Glutamatergic neuron (in vitro differentiated cells): ENCODE measurements around the gene PDLIM1. TPM values are rescaled to one million over a fixed set of nuclear protein-coding genes. Genes with fewer than 3 reads are reported as not detected.
"Not testable (repeated sequence)": the region's sequence is repeated elsewhere in the genome, so short reads cannot be mapped to it uniquely, and the experiment has no call there.

Experiments used
- DNase-seq: peaks from one replicate; pipeline ENCODE4 v3.0.0; 2022
- H3K27ac Mint-ChIP-seq: one replicate; pipeline ENCODE4 v1.8.0; 2020; ENCODE audit warnings: mild to moderate bottlenecking, mixed read lengths, inconsistent platforms; ENCODE audit not compliant: unreplicated experiment
- H3K27me3 Mint-ChIP-seq: one replicate; pipeline ENCODE4 v1.8.0; 2020; ENCODE audit warnings: mild to moderate bottlenecking, moderate library complexity, mixed read lengths, inconsistent platforms; ENCODE audit not compliant: unreplicated experiment
- H3K36me3 Mint-ChIP-seq: one replicate; pipeline ENCODE4 v1.8.0; 2020; ENCODE audit warnings: mild to moderate bottlenecking, mixed read lengths, inconsistent platforms; ENCODE audit not compliant: unreplicated experiment
- H3K4me1 Mint-ChIP-seq: one replicate; pipeline ENCODE4 v1.8.0; 2020; ENCODE audit warnings: mild to moderate bottlenecking, low read depth, mixed read lengths, inconsistent platforms; ENCODE audit not compliant: unreplicated experiment
- H3K4me3 Mint-ChIP-seq: one replicate; pipeline ENCODE4 v1.8.0; 2020; ENCODE audit warnings: mild to moderate bottlenecking, mixed read lengths, inconsistent platforms; ENCODE audit not compliant: unreplicated experiment
- H3K9me3 Mint-ChIP-seq: one replicate; pipeline ENCODE4 v1.8.0; 2020; ENCODE audit warnings: mild to moderate bottlenecking, moderate library complexity, mixed read lengths, inconsistent platforms; ENCODE audit not compliant: unreplicated experiment
- total RNA-seq: library from RNA; stranded (reverse); fragmentation: NEBNext Ultra II Directional; extraction: Animal tissue kit (Norgen Biotek cat#: 25700); gene quantifications from one replicate; pipeline ENCODE4 v1.2.1, GENCODE V29; 2021; ENCODE audit not compliant: unreplicated experiment
- TF ChIP-seq, protein P1 (sequence below): fragments of 200-600 bp; sonication (generic); IDR thresholded peaks from one replicate; pipeline ENCODE4 v1.5.0; 2021; ENCODE audit not compliant: partially characterized antibody, unreplicated experiment

Gene PDLIM1
- total RNA-seq, 1 donor from 2014 or later, result 6.4 TPM

DNA sequence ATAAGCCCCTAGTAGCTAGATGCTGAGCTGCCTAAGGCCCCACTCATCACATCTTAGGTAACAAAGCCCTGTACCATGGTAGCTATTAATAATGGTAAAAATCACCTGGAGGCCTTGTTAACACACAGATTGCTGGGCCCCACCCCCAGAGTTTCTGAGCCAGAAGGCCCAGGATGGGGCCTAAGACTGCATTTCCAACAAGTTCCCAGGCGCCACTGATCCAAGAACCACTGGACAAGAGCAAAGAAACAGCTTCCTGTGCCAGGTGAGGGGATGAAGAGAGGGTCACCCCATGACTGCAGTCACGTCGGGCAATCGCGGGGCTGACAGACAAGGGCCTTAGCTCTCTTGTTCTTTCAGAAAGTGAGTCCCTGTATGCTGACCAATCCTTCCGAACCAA is 50.0 kb downstream of the PDLIM1 start:
- DNase-seq, result no peak
- no peak overlapping the region for H3K27ac Mint-ChIP-seq
- no peaks in the 10 kb centered on the region for H3K36me3 Mint-ChIP-seq
- no peaks in the 10 kb centered on the region for H3K4me1 Mint-ChIP-seq
- H3K4me3 Mint-ChIP-seq, result no peak overlapping the region
- no peaks in the 10 kb centered on the region for H3K9me3 Mint-ChIP-seq
- TF ChIP-seq, protein P1, sequence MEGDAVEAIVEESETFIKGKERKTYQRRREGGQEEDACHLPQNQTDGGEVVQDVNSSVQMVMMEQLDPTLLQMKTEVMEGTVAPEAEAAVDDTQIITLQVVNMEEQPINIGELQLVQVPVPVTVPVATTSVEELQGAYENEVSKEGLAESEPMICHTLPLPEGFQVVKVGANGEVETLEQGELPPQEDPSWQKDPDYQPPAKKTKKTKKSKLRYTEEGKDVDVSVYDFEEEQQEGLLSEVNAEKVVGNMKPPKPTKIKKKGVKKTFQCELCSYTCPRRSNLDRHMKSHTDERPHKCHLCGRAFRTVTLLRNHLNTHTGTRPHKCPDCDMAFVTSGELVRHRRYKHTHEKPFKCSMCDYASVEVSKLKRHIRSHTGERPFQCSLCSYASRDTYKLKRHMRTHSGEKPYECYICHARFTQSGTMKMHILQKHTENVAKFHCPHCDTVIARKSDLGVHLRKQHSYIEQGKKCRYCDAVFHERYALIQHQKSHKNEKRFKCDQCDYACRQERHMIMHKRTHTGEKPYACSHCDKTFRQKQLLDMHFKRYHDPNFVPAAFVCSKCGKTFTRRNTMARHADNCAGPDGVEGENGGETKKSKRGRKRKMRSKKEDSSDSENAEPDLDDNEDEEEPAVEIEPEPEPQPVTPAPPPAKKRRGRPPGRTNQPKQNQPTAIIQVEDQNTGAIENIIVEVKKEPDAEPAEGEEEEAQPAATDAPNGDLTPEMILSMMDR, result no peak
- no peaks in the 10 kb centered on the region for H3K27me3 Mint-ChIP-seq

DNA sequence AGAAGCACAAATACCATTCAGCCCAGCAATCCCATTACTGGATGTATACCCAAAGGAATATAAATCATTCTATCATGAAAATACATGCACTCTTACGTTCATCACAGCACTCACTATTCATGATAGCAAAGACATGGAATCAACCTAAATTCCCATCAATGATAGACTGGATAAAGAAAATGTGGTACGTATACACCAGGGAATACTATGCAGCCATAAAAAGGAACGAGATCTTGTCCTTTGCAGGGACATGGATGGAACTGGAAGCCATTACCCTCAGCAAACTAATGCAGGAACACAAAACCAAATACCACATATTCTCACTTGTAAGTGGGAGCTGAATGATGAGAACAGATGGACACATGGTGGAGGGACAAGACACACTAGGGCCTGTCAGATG is 50.7 kb downstream of the PDLIM1 start:
- H3K4me1 Mint-ChIP-seq, H3K36me3 Mint-ChIP-seq, H3K27me3 Mint-ChIP-seq, H3K4me3 Mint-ChIP-seq, DNase-seq, H3K27ac Mint-ChIP-seq, H3K9me3 Mint-ChIP-seq: not testable (repeated sequence)

DNA sequence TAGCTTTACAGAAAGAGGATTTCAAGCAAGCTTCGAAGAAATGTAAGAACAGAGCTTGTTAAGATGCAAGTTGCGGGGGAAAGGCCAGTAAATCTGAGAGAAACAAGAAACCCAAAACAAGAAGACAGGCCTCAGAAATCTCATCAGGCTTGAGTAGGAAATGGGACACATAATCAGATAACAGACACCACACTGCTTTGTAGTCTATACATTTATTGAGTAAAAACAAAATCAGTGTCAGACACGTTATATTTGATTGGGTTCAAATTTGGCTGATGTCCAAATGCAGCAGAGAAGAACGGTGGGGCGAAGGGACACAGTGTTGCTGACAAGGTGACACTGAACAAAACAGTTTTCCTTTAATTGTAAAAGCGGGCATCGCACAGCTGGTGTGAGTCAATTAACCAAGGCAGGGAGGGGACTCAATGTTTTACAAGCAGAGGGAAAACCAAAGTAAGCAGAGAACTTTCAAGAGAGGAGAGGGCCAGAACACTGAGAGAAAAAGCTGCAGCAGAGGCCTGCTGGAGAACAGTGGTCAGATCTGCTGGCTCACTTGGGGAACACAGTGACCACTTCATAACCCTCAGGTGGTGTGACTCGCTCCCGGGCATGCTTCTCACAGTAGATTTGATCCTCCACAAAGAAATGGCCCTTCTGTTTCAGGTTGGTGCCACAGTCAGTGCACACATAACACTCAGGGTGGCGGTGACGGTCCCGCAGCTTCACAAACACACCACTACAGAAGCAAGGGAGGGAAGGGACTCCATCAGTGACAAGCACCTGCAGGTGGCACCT is 53.2 kb downstream of the PDLIM1 start:
- Mint-ChIP-seq H3K9me3 (peaks cover 2% of the 10 kb centered on the region), H3K36me3 (no peaks in the 10 kb centered on the region), H3K27ac (no peak overlapping the region), H3K4me1 (no peaks in the 10 kb centered on the region), H3K27me3 (no peaks in the 10 kb centered on the region), H3K4me3 (no peak overlapping the region)
- TF ChIP-seq, protein P1, result no peak
- no peak for DNase-seq

DNA sequence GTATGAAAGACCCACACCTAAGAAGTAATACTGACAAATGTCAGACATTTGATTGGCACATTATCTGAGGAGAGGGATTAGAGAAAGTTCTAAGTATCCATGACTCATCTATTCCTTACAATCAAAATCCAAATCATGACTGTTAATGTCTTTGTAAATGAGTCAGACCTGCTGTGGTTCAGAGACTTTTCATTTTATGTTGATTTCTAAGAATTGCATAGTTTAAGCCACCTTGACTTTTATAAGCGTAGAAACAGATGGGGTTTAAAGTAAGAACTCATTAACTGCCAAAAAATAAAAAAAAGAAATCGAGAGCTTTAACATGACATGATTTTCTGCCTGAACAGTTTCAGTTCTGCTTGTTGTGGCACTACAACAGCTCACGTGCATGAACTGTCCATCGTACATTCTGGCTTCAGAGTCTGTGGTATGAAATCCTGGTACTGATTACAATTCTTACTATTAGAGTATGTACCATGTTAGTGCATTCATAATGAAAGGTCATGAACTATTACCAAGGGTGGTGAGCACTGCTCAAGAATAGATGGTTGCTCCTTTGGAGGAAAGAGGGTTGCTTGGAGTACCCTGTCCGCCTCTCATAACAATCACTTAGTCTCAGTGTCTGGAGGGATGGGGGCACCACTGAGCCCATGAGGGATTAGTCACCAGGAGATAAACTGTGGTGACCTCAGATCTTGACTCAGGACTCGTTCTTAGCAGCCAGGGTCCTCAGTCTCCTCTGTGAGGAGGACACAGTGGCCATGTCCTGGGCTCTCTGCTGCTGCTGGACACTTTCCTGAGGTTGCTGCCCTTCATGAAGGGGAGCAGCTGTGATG is 54.5 kb downstream of the PDLIM1 start:
- no peak for DNase-seq
- Mint-ChIP-seq H3K4me3 (no peak overlapping the region), H3K9me3 (peaks cover 4% of the 10 kb centered on the region), H3K27me3 (no peaks in the 10 kb centered on the region), H3K4me1 (peaks cover 1% of the 10 kb centered on the region), H3K27ac (no peak overlapping the region), H3K36me3 (no peaks in the 10 kb centered on the region)
- TF ChIP-seq, protein P1, result no peak

DNA sequence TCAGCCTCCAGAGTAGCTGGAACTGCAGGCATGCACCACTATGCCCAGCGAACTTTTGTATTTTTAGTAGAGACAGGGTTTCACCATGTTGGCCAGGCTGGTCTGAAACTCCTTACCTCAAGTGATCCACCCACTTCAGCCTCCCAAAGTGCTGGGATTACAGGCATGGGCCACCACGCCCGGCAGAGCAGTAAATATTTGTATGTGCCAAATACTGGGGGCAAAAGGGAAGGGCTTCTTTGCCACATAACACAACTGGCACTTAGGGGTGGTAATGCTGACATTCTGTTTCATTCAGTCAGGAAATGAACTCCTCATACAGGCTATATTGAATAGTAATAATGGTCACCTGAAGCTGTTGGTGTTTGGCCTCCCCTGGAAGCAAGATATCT is 55.1 kb downstream of the PDLIM1 start:
- no peaks in the 10 kb centered on the region for H3K36me3 Mint-ChIP-seq
- no peak overlapping the region for H3K27ac Mint-ChIP-seq

More for the DNA sequence above, 55.1 kb downstream of the PDLIM1 start:
- H3K4me1 Mint-ChIP-seq, result peaks cover 4% of the 10 kb centered on the region
- peaks cover 5% of the 10 kb centered on the region for H3K9me3 Mint-ChIP-seq
- H3K4me3 Mint-ChIP-seq, result no peak overlapping the region
- H3K27me3 Mint-ChIP-seq, result peaks cover under 1% of the 10 kb centered on the region
- TF ChIP-seq, protein P1, result no peak
- DNase-seq, result no peak
